Parathyroid adenoma (tissue), 2 donors: ENCODE results near the gene PKHD1.

Source experiments
- H2AFZ ChIP-seq: fragments of 300-600 bp; sonication (generic); one replicate; pipeline ENCODE4 v1.7.0; 2017; ENCODE audit warnings: antibody characterized with exemption, mild to moderate bottlenecking
- H3K27ac ChIP-seq: fragments of 300-600 bp; sonication (generic); one replicate; pipeline ENCODE4 v1.7.0; 2017
- H3K27me3 ChIP-seq: fragments of 300-600 bp; sonication (generic); one replicate; pipeline ENCODE4 v1.7.0; 2017; ENCODE audit warnings: low read length; ENCODE audit not compliant: control insufficient read depth, insufficient read depth
- H3K36me3 ChIP-seq: fragments of 300-600 bp; sonication (generic); one replicate; pipeline ENCODE4 v1.7.0; 2017; ENCODE audit warnings: low read length; ENCODE audit not compliant: control insufficient read depth, insufficient read depth
- H3K4me1 ChIP-seq: fragments of 300-600 bp; sonication (generic); one replicate; pipeline ENCODE4 v1.7.0; 2017; ENCODE audit warnings: control low read depth
- H3K4me2 ChIP-seq: fragments of 300-600 bp; sonication (generic); one replicate; pipeline ENCODE4 v1.7.0; 2017; ENCODE audit warnings: low read length
- H3K4me3 ChIP-seq: fragments of 300-600 bp; sonication (generic); one replicate; pipeline ENCODE4 v1.7.0; 2017; ENCODE audit warnings: low read depth, low read length
- H3K79me2 ChIP-seq: fragments of 300-600 bp; sonication (generic); one replicate; pipeline ENCODE4 v1.7.0; 2017; ENCODE audit warnings: control low read depth
- H3K9ac ChIP-seq: fragments of 300-600 bp; sonication (generic); one replicate; pipeline ENCODE4 v1.7.0; 2017; ENCODE audit warnings: mild to moderate bottlenecking
- H3K9me3 ChIP-seq: fragments of 300-600 bp; sonication (generic); one replicate; pipeline ENCODE4 v1.7.0; 2017; ENCODE audit warnings: low read length; ENCODE audit not compliant: control insufficient read depth
- CTCF ChIP-seq: fragments of 300-600 bp; sonication (generic); IDR thresholded peaks from one replicate; pipeline ENCODE4 v1.7.0; 2017; ENCODE audit warnings: antibody characterized with exemption, mild to moderate bottlenecking
- donor health status: primary hyperparathyroidism.

PKHD1 gene

GRCh38 chr6:52045481-52045880, 41.9 kb downstream of the PKHD1 start:
- no peaks in the 10 kb centered on the region for H3K9me3 ChIP-seq
- no peaks in the 10 kb centered on the region for H3K27me3 ChIP-seq
- TF ChIP-seq CTCF, result no peak
- no peak overlapping the region for H3K4me3 ChIP-seq
- no peak overlapping the region for H2AFZ ChIP-seq
- H3K27ac ChIP-seq, result no peak overlapping the region
- H3K79me2 ChIP-seq, result no peaks in the 10 kb centered on the region
- no peak overlapping the region for H3K4me2 ChIP-seq
- no peaks in the 10 kb centered on the region for H3K36me3 ChIP-seq
- no peak overlapping the region for H3K9ac ChIP-seq
- peaks cover 13% of the 10 kb centered on the region for H3K4me1 ChIP-seq

GRCh38 chr6:52045033-52045432, 42.4 kb downstream of the PKHD1 start:
- Histone ChIP-seq H2AFZ (no peak overlapping the region), H3K27ac (no peak overlapping the region), H3K4me3 (no peak overlapping the region), H3K9ac (no peak overlapping the region), H3K79me2 (no peaks in the 10 kb centered on the region), H3K9me3 (no peaks in the 10 kb centered on the region), H3K27me3 (no peaks in the 10 kb centered on the region), H3K4me2 (no peak overlapping the region), H3K4me1 (peaks cover 13% of the 10 kb centered on the region), H3K36me3 (no peaks in the 10 kb centered on the region)
- no peak for TF ChIP-seq CTCF

- Histone ChIP-seq H3K9me3 (no peaks in the 10 kb centered on the region), H2AFZ (no peak overlapping the region), H3K4me3 (no peak overlapping the region), H3K4me1 (peaks cover 10% of the 10 kb centered on the region), H3K27me3 (no peaks in the 10 kb centered on the region), H3K27ac (no peak overlapping the region), H3K9ac (no peak overlapping the region), H3K4me2 (no peak overlapping the region), H3K79me2 (no peaks in the 10 kb centered on the region), H3K36me3 (no peaks in the 10 kb centered on the region)
- no peak for TF ChIP-seq CTCF
Observed at GRCh38 chr6:52042141-52042885, 45.1 kb downstream of the PKHD1 start.

GRCh38 chr6:52041134-52041533, 46.3 kb downstream of the PKHD1 start:
- Histone ChIP-seq H3K79me2 (no peaks in the 10 kb centered on the region), H3K27me3 (no peaks in the 10 kb centered on the region), H3K27ac (no peak overlapping the region), H2AFZ (no peak overlapping the region), H3K4me2 (no peak overlapping the region), H3K36me3 (no peaks in the 10 kb centered on the region), H3K4me1 (peaks cover under 1% of the 10 kb centered on the region), H3K9ac (no peak overlapping the region), H3K9me3 (no peaks in the 10 kb centered on the region), H3K4me3 (no peak overlapping the region)
- no peak for TF ChIP-seq CTCF

- Histone ChIP-seq H2AFZ (no peak overlapping the region), H3K36me3 (no peaks in the 10 kb centered on the region), H3K9me3 (no peaks in the 10 kb centered on the region), H3K4me1 (no peaks in the 10 kb centered on the region), H3K4me2 (no peak overlapping the region), H3K4me3 (no peak overlapping the region), H3K27me3 (no peaks in the 10 kb centered on the region), H3K9ac (no peak overlapping the region), H3K27ac (no peak overlapping the region), H3K79me2 (no peaks in the 10 kb centered on the region)
- TF ChIP-seq CTCF, result no peak
Observed at GRCh38 chr6:52027699-52028098, 59.7 kb downstream of the PKHD1 start.
